NCI-H1105 (cell line): Measurements from ENCODE around the gene PGBD5.

Source experiments
- DNase-seq: peaks from one replicate; lab custom pipeline; 2025; lab: John Stamatoyannopoulos, UW

PGBD5 gene

DNA sequence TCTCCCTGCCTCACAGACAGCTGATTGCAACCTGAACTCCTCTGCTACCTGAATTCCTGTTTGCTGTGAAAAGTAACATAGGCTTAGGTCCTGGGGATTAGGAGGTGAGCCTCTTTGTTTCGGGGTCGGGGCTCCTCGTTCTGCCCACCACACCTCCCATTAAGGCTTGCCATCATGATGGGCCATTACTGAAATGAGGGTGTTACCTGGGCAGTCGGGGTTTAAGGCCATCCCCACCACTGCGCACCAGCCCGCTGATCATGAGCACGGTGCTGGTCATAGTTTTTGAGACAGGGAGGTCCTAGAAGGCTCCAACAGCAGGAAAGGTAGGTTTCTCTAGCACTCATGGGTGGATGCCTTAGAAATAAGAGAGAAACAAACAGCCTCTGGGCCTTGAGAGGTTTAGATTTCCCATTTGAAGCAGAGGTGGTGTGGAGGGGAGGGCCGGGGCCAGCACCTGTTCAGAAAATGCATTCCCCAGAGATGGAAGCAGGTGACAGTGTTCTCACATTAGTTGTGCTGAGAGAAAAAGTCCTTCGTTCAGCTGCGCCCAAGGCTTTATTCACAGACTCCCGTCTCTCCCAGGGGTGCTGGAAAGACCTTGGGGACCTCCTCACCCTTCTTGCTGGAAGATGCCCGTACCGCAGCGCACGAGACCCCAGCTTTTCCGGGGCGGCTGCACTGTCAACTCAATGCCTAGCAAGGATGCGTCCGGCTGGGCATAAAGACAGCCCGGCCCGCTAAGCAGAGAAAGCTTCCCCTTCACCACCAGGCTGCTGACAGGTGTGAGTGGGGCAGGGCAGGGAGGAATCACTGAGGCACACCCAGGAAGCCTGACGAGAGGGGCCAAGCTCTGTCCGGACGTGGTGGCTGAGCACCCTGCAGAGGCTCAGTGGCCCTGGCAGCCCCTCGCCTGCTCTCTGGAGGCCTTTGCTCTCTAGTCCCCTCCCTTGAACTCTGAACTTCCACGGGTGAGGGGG is 125.5 kb downstream of the PGBD5 start:
- DNase-seq = no peak

- DNase-seq = no peak
These were observed 126.7 kb downstream of the PGBD5 start for GRCh38 chr1:230299191-230300006.

- DNase-seq = no peak
These were observed 130.8 kb downstream of the PGBD5 start for GRCh38 chr1:230295367-230295766.

DNA sequence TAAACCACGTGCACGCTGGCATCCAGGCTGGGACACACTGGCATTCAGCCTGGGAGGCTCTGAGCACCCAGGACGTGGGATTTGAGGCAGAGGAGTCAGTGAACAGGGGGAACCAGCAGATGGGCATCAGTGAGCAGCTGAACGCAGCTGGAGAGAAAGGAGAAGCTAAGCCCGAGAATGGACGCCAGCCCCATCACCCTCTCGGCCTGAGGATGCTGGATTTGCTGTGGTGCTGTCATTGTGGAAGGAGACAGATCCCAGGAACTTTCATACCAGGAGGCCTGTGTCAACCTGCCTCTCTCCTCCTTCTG is 132.8 kb downstream of the PGBD5 start:
- no peak for DNase-seq

GRCh38 chr1:230292689-230293389 is 133.3 kb downstream of the PGBD5 start:
- DNase-seq = peak; percentile 81

DNA sequence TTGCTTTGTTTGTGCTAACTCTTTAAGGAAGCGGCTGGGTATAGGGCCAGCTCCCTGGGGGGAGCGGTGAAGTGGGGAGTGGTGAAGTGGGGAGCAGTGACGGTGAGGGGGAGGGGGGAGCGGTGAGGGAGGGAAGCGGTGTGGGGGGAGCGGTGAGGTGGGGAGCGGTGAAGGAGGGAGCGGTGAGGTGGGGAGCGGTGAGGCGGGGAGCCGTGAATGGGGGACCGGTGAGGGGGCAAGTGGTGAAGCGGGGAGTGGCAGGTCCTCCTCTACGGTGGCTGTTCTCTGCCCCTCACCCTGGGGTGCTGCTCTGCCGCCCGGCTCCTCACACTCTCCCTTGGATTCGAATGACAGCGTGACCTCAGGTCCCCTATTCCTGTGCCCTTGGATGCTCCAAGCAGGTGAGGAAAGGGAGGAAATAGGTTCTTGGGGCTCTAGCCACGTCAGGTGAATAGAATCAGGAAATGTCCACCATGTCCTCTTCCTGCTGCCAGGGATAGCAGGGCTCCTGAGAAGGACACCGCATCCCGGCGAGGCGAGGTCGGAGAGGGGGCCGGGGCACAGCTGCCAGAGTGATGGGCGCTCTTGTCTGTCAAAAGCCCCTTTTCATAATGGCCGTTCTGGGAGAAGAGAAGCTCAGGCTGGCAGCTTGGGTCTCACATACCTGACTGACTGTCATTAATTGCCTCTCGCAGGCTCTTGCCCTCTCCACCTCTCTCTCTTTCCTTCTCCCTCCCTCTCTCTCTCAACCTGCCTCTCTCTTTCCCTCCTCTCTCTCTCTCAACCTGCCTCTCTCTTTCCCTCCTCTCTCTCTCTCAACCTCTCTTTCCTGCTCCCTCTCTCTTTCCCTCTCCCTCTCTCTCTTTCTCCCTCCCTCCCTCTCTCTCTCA is 134.2 kb downstream of the PGBD5 start:
- no peak for DNase-seq

DNA sequence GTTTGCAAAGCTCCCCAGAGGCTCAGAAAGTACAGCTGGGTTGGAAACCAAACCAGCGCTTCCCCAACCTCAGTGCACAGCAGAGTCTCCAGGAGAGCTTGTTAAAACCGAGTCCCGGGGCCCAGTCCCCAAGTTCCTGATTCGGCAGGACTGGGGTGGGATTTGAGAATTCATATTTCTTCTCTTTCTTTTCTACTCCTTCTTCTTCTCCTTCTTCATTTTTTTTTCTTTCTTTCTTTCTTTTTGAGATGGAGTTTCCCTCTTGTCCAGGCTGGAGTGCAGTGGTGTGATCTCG is 136.8 kb downstream of the PGBD5 start:
- no peak for DNase-seq

- DNase-seq = no peak
These were observed 137.3 kb downstream of the PGBD5 start for GRCh38 chr1:230288641-230289349.

- no peak for DNase-seq
These were observed 138.3 kb downstream of the PGBD5 start for GRCh38 chr1:230287674-230288315.

GRCh38 chr1:230286890-230287269 is 139.3 kb downstream of the PGBD5 start:
- no peak for DNase-seq

DNA sequence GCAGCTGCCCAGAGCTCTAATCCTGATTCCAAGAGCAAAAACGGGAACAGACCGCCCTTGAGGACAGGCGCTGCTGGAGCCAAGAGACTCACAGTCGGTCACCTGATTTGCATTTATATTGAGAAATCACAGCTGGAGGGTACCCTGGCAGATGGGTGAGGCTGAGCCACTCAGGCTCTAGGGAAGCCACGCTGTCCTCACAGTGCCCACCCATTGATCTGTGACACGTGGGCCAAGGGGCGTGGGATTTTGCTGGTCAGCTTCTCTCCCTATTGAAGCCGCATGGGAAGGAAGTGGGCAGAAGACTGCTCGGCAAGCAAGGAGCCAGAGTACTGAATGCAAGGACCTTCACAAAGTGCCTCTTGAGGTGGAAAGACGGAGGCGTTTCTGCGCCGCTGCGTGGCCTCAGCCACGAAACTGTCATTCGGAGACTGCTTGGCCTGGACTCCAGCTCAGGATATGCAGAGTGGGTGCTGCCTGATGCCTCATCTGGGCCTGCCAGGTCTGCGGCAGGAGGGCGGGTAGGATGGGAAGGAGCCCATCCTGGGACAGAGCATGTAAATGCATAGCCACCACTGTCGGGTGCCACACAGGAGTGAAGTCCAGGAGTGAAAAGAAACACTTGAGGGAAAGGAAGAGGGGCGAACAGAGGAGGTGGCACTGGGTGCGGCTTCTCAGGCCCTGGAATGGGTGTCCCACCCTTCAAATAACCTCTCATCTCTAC is 139.8 kb downstream of the PGBD5 start:
- no peak for DNase-seq

- no peak for DNase-seq
These were observed 140.8 kb downstream of the PGBD5 start for GRCh38 chr1:230285351-230285750.

GRCh38 chr1:230284891-230285290 is 141.2 kb downstream of the PGBD5 start:
- DNase-seq = no peak

DNA sequence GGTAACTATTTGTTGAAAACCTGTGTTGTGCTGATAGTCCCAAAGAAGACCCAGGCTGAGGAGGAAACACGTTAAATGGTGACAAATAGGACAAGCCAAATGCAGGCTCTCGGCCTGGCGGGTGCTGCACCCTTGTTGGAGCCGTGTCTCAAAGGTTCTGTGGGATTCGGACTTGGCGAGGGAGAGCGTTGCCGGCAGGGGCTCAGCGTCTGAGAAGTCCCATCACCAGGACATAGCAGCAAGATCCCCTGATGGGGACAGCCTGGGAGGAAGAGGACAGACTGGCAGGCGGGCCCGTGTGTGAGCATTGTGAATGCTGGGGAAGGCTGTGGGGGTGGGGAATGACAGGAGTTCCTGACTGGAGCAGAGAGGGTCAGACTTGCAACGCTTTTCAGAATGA is 142.5 kb downstream of the PGBD5 start:
- no peak for DNase-seq

GRCh38 chr1:230282157-230282556 is 144.0 kb downstream of the PGBD5 start:
- no peak for DNase-seq

- DNase-seq = no peak
These were observed 144.6 kb downstream of the PGBD5 start for GRCh38 chr1:230281556-230281955.

DNA sequence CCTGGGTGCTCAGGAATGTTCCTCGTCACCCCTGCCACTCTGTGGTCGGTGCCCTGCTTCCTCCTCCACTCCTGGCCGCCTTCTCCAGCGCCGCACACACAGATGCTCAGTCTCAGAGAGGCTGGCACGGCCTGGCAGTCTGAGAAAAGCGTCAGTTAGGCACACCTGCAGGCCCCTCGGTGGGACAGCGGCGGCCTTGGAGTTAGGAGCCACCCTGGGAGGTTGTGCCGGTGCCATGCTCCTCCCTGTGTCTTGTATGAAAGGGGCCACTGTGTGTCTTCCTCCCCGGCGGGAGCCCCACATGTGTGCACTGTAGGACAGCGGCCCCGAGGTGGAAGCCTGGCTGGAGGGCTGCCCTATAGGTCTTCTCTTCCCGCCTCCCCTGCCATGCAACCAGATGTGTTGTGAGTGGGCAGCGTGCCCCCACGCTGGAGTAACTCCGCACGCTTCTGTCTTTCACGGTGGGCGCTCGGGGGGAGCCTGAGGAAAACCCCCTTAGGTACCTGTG is 145.2 kb downstream of the PGBD5 start:
- DNase-seq = no peak

DNA sequence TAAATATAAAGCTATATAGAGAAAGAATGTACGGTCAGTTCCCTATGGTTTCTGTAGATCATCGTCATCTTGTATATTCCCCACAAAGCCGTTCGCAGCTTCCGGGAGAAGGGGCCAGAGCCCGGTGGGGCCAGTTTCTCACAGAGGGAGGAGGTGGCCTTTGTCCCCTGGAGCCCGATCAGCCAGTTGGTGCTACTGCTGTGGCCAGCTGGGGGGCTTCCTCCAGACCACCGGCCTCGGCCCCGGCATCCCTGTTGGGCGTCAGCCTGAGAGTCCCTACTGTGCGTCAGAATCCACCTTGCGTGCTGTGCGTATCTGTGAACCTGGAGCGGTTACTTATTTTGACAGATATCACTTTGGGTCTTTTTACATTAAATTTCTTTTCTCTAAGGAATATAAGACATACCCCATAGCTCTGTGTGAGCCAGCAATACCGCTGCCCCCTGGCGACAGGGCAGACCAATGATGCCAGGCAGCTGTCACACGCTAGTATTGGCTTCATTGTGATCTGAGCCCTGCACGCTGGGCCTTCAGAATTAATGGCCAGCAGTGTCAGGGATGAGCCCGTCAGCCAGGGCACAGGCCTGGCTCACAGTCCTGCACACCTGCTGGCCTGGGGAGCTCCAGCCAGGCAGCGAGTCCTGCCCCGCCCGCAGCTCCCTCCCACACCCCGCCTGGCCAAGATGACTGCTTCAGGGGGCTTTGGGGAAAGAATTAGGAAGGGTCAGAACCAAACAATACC is 145.9 kb downstream of the PGBD5 start:
- no peak for DNase-seq

- no peak for DNase-seq
These were observed 146.6 kb downstream of the PGBD5 start for GRCh38 chr1:230279583-230279945.
